KOPT-K1 (cell line): ENCODE data around the gene STK11IP.
A peak's percentile ranks its signal among the peaks of the same experiment; 100 is the strongest.

ENCODE experiments used
- H3K27ac ChIP-seq: fragments of 200-600 bp; sonication (generic); 2 replicates; pipeline ENCODE4 v1.5.1; 2016; ENCODE audit warnings: antibody characterized with exemption, mild to moderate bottlenecking, low read depth, low read length; ENCODE audit not compliant: poor library complexity, severe bottlenecking
- H3K36me3 ChIP-seq: fragments of 200-600 bp; sonication (generic); 2 replicates; pipeline ENCODE4 v1.5.1; 2017; ENCODE audit warnings: antibody characterized with exemption, mild to moderate bottlenecking, low read length, moderate library complexity; ENCODE audit not compliant: insufficient read depth
- H3K9me3 ChIP-seq: fragments of 200-600 bp; sonication (generic); 2 replicates; pipeline ENCODE4 v1.5.1; 2017; ENCODE audit warnings: antibody characterized with exemption, low read length, mild to moderate bottlenecking; ENCODE audit not compliant: insufficient read depth, poor library complexity, severe bottlenecking

STK11IP gene

GRCh38 chr2:219596954-219597551 is 604 bp upstream of the STK11IP start:
- Histone ChIP-seq H3K27ac (peak overlapping the region; percentile 82), H3K36me3 (peaks cover 9% of the 10 kb centered on the region; the same call in 1 of the 2 replicates)

GRCh38 chr2:219598308-219599078 is 836 bp downstream of the STK11IP start:
- Histone ChIP-seq H3K9me3 (no peaks in the 10 kb centered on the region), H3K36me3 (peaks cover 18% of the 10 kb centered on the region; the same call in 1 of the 2 replicates), H3K27ac (peak overlapping the region; percentile 82)

More at GRCh38 chr2:219596954-219597551, 604 bp upstream of the STK11IP start:
- H3K9me3 ChIP-seq, result no peaks in the 10 kb centered on the region

- Histone ChIP-seq H3K27ac (no peak overlapping the region), H3K9me3 (no peaks in the 10 kb centered on the region), H3K36me3 (peaks cover 41% of the 10 kb centered on the region; the same call in 1 of the 2 replicates)
Observed at GRCh38 chr2:219603771-219604170, 6.1 kb downstream of the STK11IP start.

GRCh38 chr2:219605607-219605954 is 7.9 kb downstream of the STK11IP start:
- Histone ChIP-seq H3K36me3 (peaks cover 48% of the 10 kb centered on the region), H3K9me3 (no peaks in the 10 kb centered on the region), H3K27ac (no peak overlapping the region)

- Histone ChIP-seq H3K36me3 (peaks cover 33% of the 10 kb centered on the region), H3K27ac (no peak overlapping the region), H3K9me3 (no peaks in the 10 kb centered on the region)
Observed at GRCh38 chr2:219607931-219608330, 10.3 kb downstream of the STK11IP start.

GRCh38 chr2:219608399-219608964 is 10.8 kb downstream of the STK11IP start:
- Histone ChIP-seq H3K27ac (no peak overlapping the region), H3K9me3 (no peaks in the 10 kb centered on the region), H3K36me3 (peaks cover 33% of the 10 kb centered on the region)

GRCh38 chr2:219609149-219609750 is 11.6 kb downstream of the STK11IP start:
- Histone ChIP-seq H3K9me3 (no peaks in the 10 kb centered on the region), H3K36me3 (peaks cover 37% of the 10 kb centered on the region), H3K27ac (no peak overlapping the region)

GRCh38 chr2:219611306-219611705 is 13.6 kb downstream of the STK11IP start:
- Histone ChIP-seq H3K27ac (no peak overlapping the region), H3K9me3 (no peaks in the 10 kb centered on the region), H3K36me3 (peaks cover 44% of the 10 kb centered on the region)

- no peaks in the 10 kb centered on the region for H3K9me3 ChIP-seq
- peaks cover 39% of the 10 kb centered on the region for H3K36me3 ChIP-seq
- H3K27ac ChIP-seq, result no peak overlapping the region
Observed at GRCh38 chr2:219611866-219612576, 14.4 kb downstream of the STK11IP start.

GRCh38 chr2:219612577-219613286 is 15.1 kb downstream of the STK11IP start:
- no peaks in the 10 kb centered on the region for H3K9me3 ChIP-seq
- peaks cover 38% of the 10 kb centered on the region for H3K36me3 ChIP-seq
- no peak overlapping the region for H3K27ac ChIP-seq

GRCh38 chr2:219613461-219614070 is 15.9 kb downstream of the STK11IP start:
- H3K9me3 ChIP-seq, result no peaks in the 10 kb centered on the region
- H3K36me3 ChIP-seq, result peaks cover 38% of the 10 kb centered on the region
- no peak overlapping the region for H3K27ac ChIP-seq

- H3K36me3 ChIP-seq, result peaks cover 31% of the 10 kb centered on the region
- H3K9me3 ChIP-seq, result no peaks in the 10 kb centered on the region
- no peak overlapping the region for H3K27ac ChIP-seq
Observed at GRCh38 chr2:219614076-219614860, 16.6 kb downstream of the STK11IP start.

GRCh38 chr2:219615036-219615435 is 17.4 kb downstream of the STK11IP start:
- H3K27ac ChIP-seq, result no peak overlapping the region
- H3K9me3 ChIP-seq, result no peaks in the 10 kb centered on the region
- H3K36me3 ChIP-seq, result peaks cover 29% of the 10 kb centered on the region; the same call in 1 of the 2 replicates
